ENCODE data around the gene TESPA1.
A peak's percentile ranks its signal among the peaks of the same experiment; 100 is the strongest.
"Not testable (repeated sequence)": the region's sequence is repeated elsewhere in the genome, so short reads cannot be mapped to it uniquely, and the experiment has no call there.

Gene TESPA1

DNA sequence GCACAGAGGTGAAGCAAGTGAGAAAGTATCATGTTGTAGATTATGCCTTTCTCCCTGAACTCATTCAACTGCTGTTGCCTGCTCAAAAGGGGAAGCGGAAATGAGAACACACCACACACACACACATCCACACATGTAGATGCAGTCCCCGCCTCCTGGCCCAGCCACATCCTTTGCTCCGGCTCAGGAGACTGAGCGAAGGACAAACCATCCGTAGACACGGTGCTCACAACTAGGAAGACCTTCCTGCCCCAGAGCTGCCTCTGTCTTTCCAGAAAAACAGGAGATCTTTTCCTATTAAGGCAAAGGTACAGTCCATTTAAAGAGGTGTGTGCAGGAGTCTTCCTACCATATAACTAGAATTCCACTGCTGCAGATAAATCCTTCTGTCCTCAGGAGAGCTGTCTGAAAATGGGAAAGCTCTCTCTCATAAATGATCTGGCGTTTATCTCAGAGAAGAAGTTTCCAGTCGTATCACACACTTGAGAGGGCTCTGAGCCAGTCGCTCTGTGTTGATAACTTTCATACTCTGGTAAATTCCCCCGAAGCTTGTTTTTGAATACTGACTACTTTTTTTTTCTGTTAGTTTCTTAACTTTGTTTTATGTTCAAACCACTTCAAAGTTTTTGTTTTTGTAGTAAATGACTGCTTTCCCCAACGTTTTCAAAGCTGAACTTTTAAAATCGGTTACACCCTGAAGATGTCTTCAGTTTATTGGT, at the start of gene TESPA1:
Gene TESPA1 (minus strand): TSS at position 105 of the 719 bp plus-strand sequence. CDS start 10,200 bp downstream, outside the sequence.
- no peak for DNase-seq

DNA sequence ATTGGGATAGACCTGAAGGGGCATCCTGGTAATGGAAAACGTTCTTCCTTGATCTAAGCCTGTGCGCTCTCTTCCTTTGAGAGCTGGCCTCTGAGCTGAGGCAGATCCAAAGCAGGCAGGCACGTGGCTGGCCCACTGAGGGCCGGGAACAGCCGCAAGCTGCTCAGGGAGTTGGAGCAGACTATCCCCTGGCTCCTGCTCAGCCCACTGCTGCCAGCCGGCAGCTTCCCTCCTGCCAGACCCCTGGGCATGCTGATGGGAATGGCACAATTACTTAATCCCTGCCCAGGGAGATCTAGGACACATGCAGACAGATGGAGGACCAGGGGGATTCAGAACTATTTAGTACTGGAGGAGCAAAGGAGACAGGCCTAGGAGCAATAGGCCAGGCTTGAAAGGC, 49.7 kb upstream of the TESPA1 start:
- DNase-seq: no peak

DNA sequence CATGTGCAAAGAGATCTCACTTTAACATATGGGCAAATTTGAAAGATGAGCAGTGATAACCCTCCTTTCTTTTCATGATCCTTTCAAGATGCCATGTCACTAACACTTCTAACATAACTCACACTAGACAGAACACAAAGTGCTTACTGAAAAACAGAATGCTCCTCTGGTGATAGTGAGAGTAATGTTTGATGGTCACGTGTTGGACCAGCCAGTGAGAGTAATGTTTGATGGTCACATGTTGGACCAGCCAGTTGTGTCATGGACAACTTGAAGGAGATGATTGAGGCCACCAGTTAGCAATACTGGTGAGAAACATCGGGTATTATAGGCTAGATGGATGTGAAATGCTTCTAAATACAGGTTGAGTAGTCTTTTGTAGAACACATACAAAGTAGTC, 40.9 kb upstream of the TESPA1 start:
- no peak for DNase-seq

DNA sequence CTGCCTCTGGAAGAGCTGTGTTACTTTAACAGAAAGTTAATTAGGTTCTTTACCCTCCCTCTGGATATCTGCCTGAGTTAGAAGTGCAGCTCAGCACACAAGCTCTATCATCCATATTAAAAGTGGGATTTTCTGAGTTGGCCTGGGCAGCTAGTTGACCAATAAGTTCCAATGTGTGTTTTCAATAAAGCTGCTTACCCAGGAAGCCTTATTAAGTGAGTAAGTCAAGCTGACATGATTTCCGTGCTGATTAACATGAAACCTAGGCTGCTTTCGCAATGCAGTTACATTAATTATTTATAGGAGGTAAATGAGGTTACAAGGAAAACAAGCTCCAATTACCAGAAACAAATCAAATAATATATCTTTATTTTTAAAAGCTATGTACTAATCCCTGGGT, 40.0 kb upstream of the TESPA1 start:
- DNase-seq: peak in 1 of 3 experiments; percentile 30

GRCh38 chr12:55019784-55020183, 35.2 kb upstream of the TESPA1 start, which contains the start of gene NEUROD4:
Gene NEUROD4 (plus strand): TSS chr12:55019974. CDS start chr12:55026440, 6,466 bp downstream.
- peak; percentile 22 to 84 (median 56) for DNase-seq

- DNase-seq: no peak
Observed at GRCh38 chr12:55017416-55017925, 32.9 kb upstream of the TESPA1 start.

DNA sequence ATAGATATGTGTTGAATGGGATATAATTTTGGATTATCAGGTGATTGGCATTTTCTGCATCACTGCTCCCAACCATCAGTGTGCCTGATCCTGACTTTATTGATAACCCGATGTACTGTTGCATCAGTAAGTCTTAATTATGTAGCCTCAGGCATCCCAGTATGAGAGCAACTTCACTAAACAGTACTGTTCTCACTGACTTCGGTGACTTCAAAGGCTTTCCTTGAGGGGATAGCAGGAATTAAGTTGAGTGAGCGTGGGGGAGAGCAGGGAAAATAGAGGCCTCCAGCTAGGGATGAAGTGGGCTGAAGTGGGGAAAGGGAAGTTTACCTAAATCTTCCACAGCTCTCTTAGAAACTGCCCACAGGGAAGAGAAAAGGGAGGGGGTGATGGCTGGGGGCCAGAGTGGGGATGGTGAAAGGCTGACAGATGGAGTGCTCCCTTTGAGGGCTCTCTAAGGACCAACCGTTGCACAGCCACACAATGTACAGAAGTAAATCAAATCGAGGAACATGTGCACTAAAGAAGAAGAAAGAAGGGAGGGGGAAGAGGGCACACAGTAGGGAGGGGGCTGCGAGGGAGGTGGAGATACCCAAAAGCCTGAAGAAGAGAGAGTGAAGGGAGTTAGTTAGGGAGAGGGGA, 24.5 kb upstream of the TESPA1 start:
- peak in 2 of 3 experiments; percentile 50 to 74 for DNase-seq

GRCh38 chr12:55002355-55002754, 17.8 kb upstream of the TESPA1 start:
- no peak for DNase-seq

DNA sequence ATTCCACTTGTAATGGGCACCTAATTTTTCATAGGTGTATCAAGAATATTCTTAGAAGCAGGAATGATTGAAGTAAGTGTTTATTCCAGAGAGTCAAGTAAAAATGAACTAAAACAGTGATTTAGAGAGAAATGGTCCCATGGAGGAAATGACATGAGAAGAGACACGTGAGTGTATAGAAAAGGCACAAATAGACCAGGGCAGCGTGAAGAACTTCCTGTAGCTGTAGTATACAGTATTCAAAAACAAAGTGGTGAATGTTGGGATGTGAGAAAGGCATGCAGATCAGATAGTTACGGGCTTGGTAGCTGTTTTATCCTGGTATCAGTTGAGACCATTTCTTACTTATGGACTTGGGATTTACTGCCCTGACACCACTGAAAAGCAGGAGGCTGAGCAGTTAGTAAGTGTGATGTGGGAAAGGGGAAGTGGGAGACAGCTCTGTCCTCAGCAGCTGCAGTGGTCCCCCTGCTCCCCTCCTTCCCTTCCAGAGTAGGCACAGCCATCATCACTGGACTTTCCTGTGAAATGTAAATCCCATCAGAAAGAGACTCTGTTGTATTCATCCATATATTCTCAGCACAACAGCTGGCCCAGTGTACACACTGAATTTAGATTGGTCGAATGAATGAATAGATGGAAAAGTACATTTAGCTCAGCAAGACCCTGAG, 16.8 kb upstream of the TESPA1 start:
- DNase-seq: no peak

DNA sequence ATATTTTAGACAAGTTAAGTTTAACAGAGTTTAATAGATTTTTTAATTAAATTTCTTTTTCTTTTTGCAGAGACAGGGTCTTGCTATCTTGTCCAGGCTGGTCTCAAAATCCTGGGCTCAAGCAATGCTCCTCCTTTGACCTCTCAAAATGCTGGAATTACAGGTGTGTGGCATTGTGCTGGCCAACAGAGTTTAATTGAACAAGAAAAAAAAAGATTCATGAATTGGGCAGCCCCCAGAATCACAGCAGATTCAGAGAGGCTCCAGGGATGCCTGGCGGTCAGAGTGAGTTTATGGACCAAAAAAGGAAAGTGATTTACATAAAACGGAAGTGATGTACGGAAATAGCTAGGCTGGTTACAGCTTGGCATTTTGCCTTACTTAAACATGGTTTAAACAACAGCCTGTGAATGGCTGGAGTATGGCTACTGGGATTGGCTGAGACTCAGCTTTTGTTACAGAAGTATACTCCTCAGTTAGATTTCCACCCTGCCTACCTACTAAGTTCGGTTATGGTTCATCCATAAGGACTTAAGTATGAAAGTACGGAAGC, 14.5 kb upstream of the TESPA1 start:
- no peak for DNase-seq

DNA sequence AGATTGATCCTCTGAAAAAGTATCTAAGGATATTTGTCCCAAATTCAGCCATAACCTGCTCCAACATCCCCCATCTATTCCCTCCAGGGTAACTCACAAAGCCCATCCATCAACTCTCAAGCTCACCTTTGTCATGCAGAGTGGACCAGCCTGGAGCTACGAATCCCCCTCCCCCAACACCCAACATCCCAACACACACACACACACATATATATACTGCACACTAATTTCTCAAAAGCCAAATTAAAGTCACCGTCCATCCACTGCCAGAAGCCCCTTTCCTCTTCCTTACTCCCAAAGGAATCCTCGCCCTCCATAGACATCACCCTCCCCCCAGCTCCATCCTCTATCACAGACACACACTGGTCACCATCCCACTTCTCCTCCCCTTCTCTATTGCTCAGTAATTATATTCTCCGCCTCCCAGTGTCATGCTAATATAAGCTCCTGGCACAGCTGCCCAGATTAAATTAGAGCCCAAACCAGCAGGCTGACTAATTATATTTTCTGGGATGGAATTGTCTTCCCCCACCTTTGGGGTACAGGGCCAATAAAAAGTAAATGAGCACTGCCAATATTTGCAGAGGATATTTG, 13.5 kb upstream of the TESPA1 start:
- peak in 2 of 3 experiments; percentile 33 to 69 for DNase-seq

DNA sequence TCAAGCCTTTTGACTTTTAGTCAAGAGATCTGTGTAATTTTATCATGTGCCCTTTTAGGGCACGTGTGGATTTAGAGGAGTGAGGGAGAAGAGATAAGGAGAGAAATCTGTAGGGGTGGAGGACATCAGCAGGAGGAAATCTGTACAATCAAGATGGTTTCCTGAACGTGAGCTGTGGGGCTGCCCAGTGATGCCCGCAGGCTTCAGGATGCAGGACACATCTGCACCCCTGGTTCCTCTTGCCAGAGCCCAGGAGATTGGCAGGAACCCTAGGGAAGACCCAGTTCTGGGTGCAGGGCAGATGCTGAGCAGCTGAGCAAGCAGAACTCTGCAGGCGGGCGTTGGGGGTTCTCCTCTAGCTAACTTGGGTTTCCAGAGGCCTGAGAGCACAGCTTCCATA, 11.6 kb upstream of the TESPA1 start:
- no peak for DNase-seq

DNA sequence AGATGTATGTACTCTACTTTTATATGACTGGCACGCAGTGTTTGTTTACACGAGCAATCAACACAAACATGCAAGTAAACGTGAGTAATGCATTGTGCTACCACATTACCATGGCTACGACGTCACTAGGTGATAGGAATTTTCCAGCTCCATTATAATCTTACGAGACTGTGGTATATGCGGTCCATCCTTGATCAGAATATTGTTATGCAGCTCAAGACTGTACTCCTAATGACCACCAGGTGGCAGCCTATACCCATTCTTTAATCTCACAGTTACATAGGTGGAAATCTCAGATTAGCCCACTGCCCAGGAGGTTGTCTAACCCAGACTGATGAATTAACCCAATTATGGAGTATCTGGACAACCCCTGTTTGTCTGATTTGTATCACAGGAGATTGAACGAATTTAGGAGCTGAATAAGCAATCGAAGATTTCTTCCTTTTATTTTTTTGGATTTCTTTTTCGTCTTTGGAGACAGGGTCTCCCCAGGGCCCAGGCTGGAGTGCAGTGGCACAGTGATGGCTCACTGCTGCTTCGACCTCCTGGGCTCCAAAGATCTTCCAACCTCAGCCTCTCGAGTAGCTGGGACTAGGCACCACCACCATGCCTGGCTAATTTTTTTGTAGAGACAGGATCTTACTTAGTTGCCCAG, 8.7 kb upstream of the TESPA1 start:
- peak; percentile 68 to 92 (median 82) for DNase-seq

DNA sequence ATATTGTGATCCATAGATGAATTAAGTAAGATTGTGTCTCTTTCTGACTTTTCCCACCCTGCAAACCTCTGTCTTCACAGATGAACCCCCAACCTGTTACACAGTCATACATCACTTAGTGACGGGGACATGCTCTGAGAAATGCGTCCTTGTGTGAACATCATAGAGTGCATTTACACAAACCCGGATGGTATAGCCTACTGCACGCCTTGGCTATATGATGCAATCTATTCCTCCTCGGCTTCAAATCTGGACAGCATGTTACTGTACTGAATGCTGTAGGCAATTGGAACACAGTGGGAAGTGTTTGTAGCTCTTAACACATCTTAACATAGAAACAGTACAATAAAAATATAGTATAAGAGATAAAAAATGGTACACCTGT, 7.4 kb upstream of the TESPA1 start:
- no peak for DNase-seq

DNA sequence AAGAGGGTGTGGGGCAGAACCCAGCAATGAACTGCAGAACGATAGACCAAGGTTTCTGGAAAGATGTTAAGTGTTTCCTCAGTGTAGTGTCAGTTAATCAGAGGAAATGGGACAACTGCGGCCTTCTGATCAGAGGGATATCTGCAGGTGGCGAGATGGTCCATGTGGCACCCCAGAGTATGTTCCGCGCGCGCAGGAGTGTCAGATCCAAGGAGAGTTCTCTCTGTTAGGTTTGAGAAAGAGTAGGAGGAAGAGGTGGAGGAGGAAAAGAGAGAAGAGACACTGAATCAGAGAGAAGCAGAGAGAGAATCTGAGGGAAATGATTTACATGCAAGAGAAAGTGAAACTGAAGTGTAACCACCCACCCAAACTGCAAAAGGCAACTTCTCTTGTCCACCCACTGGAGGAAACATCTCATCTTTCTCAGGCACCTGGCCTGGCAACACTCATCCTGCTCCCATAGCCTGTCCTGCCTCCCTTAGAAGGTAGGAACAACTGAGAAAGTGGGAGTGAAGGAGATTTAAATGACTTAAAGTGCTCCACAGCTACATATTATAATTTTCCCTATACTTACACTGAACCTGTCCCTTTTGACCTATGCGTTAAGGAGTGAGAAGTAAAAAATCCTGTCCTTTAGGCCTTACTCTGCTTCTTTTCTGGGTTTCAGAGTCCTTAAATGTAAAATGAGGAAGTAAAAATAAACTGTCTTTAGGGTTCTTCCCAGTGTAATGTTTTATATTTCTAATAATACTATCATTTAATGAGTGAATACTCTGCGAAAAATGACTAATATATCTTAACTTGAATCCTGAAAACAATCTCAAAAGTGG, 6.8 kb upstream of the TESPA1 start:
- no peak for DNase-seq

DNA sequence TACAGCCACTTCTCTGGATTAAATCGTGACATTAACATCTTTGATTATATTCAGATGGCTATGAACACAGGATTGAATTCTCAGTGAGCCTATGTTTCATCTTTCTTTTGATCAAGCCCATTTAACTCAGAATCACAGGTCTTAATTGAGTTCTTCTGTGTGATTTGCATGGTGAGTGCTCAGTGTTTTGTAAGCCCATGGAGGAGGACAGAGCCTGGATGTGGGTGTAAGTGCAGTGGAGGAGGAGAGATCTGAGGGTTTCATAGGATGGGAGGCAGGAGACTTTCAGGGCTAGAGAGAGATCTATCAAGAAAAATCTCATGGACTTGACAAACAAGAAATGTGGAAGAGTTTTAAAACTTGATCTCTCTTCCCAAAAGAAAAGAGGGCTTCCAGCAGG, 5.3 kb upstream of the TESPA1 start:
- DNase-seq: peak in 2 of 3 experiments; percentile 21 to 64

DNA sequence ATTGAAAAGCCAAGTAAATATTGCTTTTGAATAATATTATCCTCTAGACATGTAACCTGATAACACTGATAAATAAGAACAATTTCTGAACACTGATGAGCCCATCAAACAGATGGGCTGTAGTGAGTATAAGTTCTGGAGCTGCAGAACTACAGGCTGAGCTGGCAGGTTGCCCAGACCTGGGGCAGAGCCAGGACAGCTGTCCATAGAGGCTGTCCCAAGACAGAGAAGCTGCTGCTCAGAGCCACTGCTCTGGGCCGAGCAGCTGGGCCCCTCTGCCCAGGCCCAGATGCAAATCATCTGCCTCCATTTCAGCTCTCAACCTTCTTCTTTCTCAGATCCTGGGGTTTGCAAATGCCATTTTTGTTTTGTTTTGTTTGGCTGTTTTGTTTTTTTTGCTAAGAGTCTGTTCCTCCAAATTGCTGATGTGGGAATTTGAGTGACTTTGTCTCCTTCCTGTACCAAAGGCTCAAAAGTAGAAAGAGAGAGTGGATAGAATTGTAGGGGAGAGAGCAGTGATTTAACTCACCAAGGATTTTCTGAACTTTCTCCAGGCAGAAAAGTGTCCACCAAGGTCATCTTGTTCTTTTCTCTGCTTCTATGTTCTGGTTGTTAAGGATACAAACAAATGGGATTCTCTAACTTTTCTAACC, 4.0 kb upstream of the TESPA1 start:
- peak in 2 of 3 experiments; percentile 28 to 36 for DNase-seq

DNA sequence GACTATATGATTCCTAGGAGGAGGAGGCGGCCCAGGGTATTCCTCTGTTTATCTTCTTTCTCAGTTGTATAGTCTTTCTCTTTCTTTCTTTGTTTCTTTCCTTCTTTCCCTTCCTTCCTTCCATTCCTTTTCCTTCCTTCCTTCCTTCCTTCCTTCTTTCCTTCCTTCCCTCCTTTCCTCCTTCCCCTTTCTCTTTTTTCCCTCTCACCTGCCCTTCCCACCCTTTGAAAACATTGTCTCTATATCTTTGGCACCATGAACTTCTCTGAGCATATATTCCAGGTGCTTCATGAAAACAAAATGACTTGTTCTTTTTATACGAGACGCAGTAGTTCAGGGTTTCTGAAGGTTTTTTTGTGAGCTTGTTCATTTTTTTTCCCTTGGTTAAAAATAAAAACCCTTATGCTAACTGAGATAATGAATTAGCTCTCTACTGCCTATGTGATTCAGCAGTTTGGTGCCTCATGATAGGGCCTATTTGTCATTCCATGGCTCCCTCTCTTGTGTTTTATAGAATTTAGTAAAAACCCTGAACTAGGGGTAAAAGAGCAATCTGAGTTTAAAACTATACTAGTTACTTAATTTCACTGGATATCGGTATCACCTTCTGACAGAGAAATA, 3.2 kb upstream of the TESPA1 start:
- DNase-seq: no peak

- not testable (repeated sequence) for DNase-seq
Observed at GRCh38 chr12:54986773-54987172, 2.2 kb upstream of the TESPA1 start.

GRCh38 chr12:54983536-54984101, 943 bp downstream of the TESPA1 start:
- no peak for DNase-seq

All from NCI-H1417 (cell line).